HFFc6 (cell line): ENCODE results near the gene TTC7B. TPM values are rescaled to one million over a fixed set of nuclear protein-coding genes. Genes with fewer than 3 reads are reported as not detected.

ENCODE experiments used
- DNase-seq: peaks from one replicate; pipeline ENCODE4 v3.0.0-alpha.2; 2018
- H3K27ac Mint-ChIP-seq: 2 replicates; pipeline ENCODE4 v1.8.0; 2020; ENCODE audit warnings: mild to moderate bottlenecking, mixed read lengths
- H3K27me3 Mint-ChIP-seq: 2 replicates; pipeline ENCODE4 v1.8.0; 2021; ENCODE audit warnings: mild to moderate bottlenecking, moderate library complexity, mixed read lengths; ENCODE audit not compliant: insufficient read depth
- H3K36me3 Mint-ChIP-seq: 2 replicates; pipeline ENCODE4 v1.8.0; 2021; ENCODE audit warnings: low read depth, mixed read lengths
- H3K4me1 Mint-ChIP-seq: 2 replicates; pipeline ENCODE4 v1.8.0; 2020; ENCODE audit warnings: low read depth, mixed read lengths
- H3K4me3 Mint-ChIP-seq: 2 replicates; pipeline ENCODE4 v1.8.0; 2020; ENCODE audit warnings: mild to moderate bottlenecking, moderate library complexity, mixed read lengths
- H3K9me3 Mint-ChIP-seq: 2 replicates; pipeline ENCODE4 v1.8.0; 2020; ENCODE audit warnings: mild to moderate bottlenecking, mixed read lengths
- total RNA-seq, 6 experiments: library from RNA; stranded (reverse); fragmentation: NEBNext Ultra II Directional; extraction: Animal tissue kit (Norgen Biotek cat#: 25700); gene quantifications; 2 replicates in 1 of 6; 3 replicates in 5 of 6; pipeline ENCODE4 v1.2.3, GENCODE V29; 2021
- TF ChIP-seq, protein P1 (sequence below): fragments of 200-600 bp; sonication (generic); IDR thresholded peaks from 2 replicates; pipeline ENCODE4 v1.5.0; 2021; ENCODE audit warnings: antibody characterized with exemption, mild to moderate bottlenecking

The TTC7B gene
- total RNA-seq, 6 experiments from 2014 or later: 34.6 to 46.9 (median 40.9) TPM

- Mint-ChIP-seq H3K27ac (no peak overlapping the region), H3K27me3 (no peaks in the 10 kb centered on the region; the same call in 1 of the 2 replicates), H3K9me3 (no peaks in the 10 kb centered on the region), H3K4me1 (peaks cover 35% of the 10 kb centered on the region), H3K36me3 (peaks cover 17% of the 10 kb centered on the region; the same call in 1 of the 2 replicates), H3K4me3 (no peak overlapping the region)
- TF ChIP-seq, protein P1, sequence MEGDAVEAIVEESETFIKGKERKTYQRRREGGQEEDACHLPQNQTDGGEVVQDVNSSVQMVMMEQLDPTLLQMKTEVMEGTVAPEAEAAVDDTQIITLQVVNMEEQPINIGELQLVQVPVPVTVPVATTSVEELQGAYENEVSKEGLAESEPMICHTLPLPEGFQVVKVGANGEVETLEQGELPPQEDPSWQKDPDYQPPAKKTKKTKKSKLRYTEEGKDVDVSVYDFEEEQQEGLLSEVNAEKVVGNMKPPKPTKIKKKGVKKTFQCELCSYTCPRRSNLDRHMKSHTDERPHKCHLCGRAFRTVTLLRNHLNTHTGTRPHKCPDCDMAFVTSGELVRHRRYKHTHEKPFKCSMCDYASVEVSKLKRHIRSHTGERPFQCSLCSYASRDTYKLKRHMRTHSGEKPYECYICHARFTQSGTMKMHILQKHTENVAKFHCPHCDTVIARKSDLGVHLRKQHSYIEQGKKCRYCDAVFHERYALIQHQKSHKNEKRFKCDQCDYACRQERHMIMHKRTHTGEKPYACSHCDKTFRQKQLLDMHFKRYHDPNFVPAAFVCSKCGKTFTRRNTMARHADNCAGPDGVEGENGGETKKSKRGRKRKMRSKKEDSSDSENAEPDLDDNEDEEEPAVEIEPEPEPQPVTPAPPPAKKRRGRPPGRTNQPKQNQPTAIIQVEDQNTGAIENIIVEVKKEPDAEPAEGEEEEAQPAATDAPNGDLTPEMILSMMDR: no peak
- DNase-seq: no peak
Measured at GRCh38 chr14:90691627-90692026, 124.6 kb downstream of the TTC7B start.

- Mint-ChIP-seq H3K27ac (no peak overlapping the region), H3K4me3 (no peak overlapping the region), H3K4me1 (peaks cover 25% of the 10 kb centered on the region), H3K27me3 (no peaks in the 10 kb centered on the region; the same call in 1 of the 2 replicates), H3K9me3 (no peaks in the 10 kb centered on the region), H3K36me3 (peaks cover 24% of the 10 kb centered on the region)
- DNase-seq: no peak
- TF ChIP-seq, protein P1: no peak
Measured at GRCh38 chr14:90687680-90688079, 128.6 kb downstream of the TTC7B start.

DNA sequence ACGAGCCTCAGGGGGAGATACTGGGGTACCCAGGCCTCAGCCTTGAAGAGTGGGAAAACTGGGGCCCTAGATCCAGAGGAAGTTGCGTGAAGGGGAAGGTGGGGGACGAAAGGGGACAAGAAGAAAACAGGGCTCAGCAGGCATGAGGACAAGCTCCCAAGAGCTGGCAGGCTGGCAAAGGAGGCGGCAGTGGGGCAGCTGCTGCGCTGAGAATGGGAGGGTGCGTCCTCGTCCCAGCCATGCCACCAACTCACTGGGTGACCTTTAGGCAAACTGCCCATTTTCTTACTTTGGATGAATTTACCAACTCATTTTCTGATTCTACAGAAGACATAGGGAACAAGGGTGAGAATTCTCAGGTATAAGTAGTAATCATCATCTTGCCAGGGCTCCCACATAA lies 133.6 kb downstream of the TTC7B start:
- Mint-ChIP-seq H3K36me3 (peaks cover 11% of the 10 kb centered on the region), H3K4me1 (peaks cover 14% of the 10 kb centered on the region), H3K27me3 (no peaks in the 10 kb centered on the region; the same call in 1 of the 2 replicates), H3K9me3 (no peaks in the 10 kb centered on the region), H3K27ac (no peak overlapping the region), H3K4me3 (no peak overlapping the region)
- no peak for DNase-seq
- TF ChIP-seq, protein P1: no peak

DNA sequence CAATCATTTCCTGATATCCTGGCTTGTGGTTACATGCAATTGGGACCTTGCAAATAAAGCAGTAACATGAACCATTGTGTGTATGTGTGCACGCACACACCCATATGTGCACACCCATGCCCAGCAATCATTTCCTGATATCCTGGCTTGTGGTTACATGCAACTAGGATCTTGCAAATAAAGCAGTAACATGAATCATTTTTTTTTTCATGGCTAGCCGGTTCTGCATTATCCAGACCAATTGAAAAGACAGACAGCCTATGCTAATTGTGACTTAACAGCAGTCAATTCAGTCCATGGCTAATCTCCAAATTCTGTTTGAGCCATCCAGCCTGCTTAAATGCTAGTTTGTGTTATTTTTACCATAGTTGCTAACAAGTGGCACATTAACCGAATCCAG lies 134.3 kb downstream of the TTC7B start:
- Mint-ChIP-seq H3K27me3 (no peaks in the 10 kb centered on the region), H3K4me1 (peaks cover 21% of the 10 kb centered on the region), H3K36me3 (peaks cover 8% of the 10 kb centered on the region), H3K4me3 (no peak overlapping the region), H3K9me3 (no peaks in the 10 kb centered on the region), H3K27ac (no peak overlapping the region)
- DNase-seq: no peak
- TF ChIP-seq, protein P1: no peak

- TF ChIP-seq, protein P1: no peak
- Mint-ChIP-seq H3K27me3 (no peaks in the 10 kb centered on the region), H3K27ac (no peak overlapping the region; the same call in 1 of the 2 replicates), H3K9me3 (no peaks in the 10 kb centered on the region), H3K4me3 (no peak overlapping the region), H3K4me1 (peaks cover 46% of the 10 kb centered on the region), H3K36me3 (peaks cover 4% of the 10 kb centered on the region; the same call in 1 of the 2 replicates)
- no peak for DNase-seq
Measured at GRCh38 chr14:90678846-90679362, 137.3 kb downstream of the TTC7B start.
